HEK293 (cell line): ENCODE results near the gene CMIP.

ENCODE experiments used
- CTCF ChIA-PET: fragments of 350-600 bp; formaldehyde crosslinking; extraction: SDS; loops from one replicate; lab custom pipeline; 2021; ENCODE audit warnings: antibody characterized with exemption; lab: Yijun Ruan, JAX
- POLR2A ChIA-PET: fragments of 300-600 bp; formaldehyde crosslinking; extraction: SDS; loops from one replicate; lab custom pipeline; 2020; ENCODE audit warnings: antibody characterized with exemption, inconsistent platforms; lab: Yijun Ruan, JAX
- H3K27ac ChIP-seq: fragments of 200-500 bp; sonication (Bioruptor generic); 2 replicates; pipeline ENCODE4 v1.5.1; 2014; ENCODE audit warnings: low read depth, low read length, control low read depth, inconsistent platforms; ENCODE audit errors: extremely low read depth
- H3K36me3 ChIP-seq, 2 experiments: fragments of 200-500 bp in 1 of 2; sonication (Bioruptor generic) in 1 of 2; 1 replicate in 1 of 2; 2 replicates in 1 of 2; pipeline ENCODE4 v1.5.1; 2014 to 2017; ENCODE audit warnings: inconsistent platforms in 2 of 2, low read length in 2 of 2; ENCODE audit not compliant: control insufficient read depth in 2 of 2, insufficient read depth in 1 of 2
- H3K4me1 ChIP-seq: fragments of 200-500 bp; sonication (Bioruptor generic); 2 replicates; pipeline ENCODE4 v1.5.1; 2014; ENCODE audit warnings: mild to moderate bottlenecking, low read length, inconsistent platforms; ENCODE audit not compliant: control insufficient read depth, insufficient read depth
- H3K4me3 ChIP-seq: 2 replicates; pipeline ENCODE4 v1.5.1; 2011; ENCODE audit warnings: low read depth, mild to moderate bottlenecking, control low read depth, low read length, moderate library complexity
- H3K9me3 ChIP-seq: fragments of 200-500 bp; sonication (Bioruptor generic); 2 replicates; pipeline ENCODE4 v1.5.1; 2014; ENCODE audit warnings: low read depth, low read length, inconsistent platforms; ENCODE audit not compliant: control insufficient read depth, insufficient read depth
- AEBP2 ChIP-seq: fragments of 450-650 bp; formaldehyde crosslinking; IDR thresholded peaks from 2 replicates; pipeline ENCODE4 v1.5.1; 2016; ENCODE audit warnings: missing biosample characterization, missing genetic modification characterization, borderline replicate concordance
- CTCF ChIP-seq: fragments of 450-650 bp; formaldehyde crosslinking; IDR thresholded peaks from 2 replicates; pipeline ENCODE4 v1.5.1; 2016; ENCODE audit warnings: missing biosample characterization, missing genetic modification characterization
- KLF10 ChIP-seq: fragments of 450-650 bp; IDR thresholded peaks from 2 replicates; pipeline ENCODE4 v1.5.1; 2018; ENCODE audit warnings: missing biosample characterization, mild to moderate bottlenecking, missing genetic modification characterization
- KLF9 ChIP-seq: fragments of 450-650 bp; formaldehyde crosslinking; IDR thresholded peaks from 2 replicates; pipeline ENCODE4 v1.5.1; 2016; ENCODE audit warnings: missing biosample characterization, missing genetic modification characterization, low read depth
- SP7 ChIP-seq: fragments of 450-650 bp; formaldehyde crosslinking; IDR thresholded peaks from 2 replicates; pipeline ENCODE4 v1.5.1; 2016; ENCODE audit warnings: missing biosample characterization, missing genetic modification characterization
- TCF7L2 ChIP-seq: IDR thresholded peaks from 2 replicates; pipeline ENCODE4 v1.6.1; 2011; ENCODE audit warnings: low read depth, mild to moderate bottlenecking, inconsistent platforms, low read length, moderate library complexity, borderline replicate concordance
- ZBTB44 ChIP-seq: fragments of 450-650 bp; IDR thresholded peaks from 2 replicates; pipeline ENCODE4 v1.5.1; 2018; ENCODE audit warnings: missing biosample characterization, mild to moderate bottlenecking, missing genetic modification characterization
- ZNF2 ChIP-seq: fragments of 450-650 bp; formaldehyde crosslinking; IDR thresholded peaks from 2 replicates; pipeline ENCODE4 v1.5.1; 2016; ENCODE audit warnings: missing biosample characterization, missing genetic modification characterization
- ZNF335 ChIP-seq: fragments of 450-650 bp; formaldehyde crosslinking; conservative IDR thresholded peaks from 2 replicates; pipeline ENCODE4 v1.5.1; 2016; ENCODE audit warnings: missing biosample characterization, missing genetic modification characterization
- ZNF354C ChIP-seq: fragments of 450-650 bp; formaldehyde crosslinking; IDR thresholded peaks from 2 replicates; pipeline ENCODE4 v1.5.1; 2016; ENCODE audit warnings: missing biosample characterization, missing genetic modification characterization, low read depth, borderline replicate concordance
- ZNF366 ChIP-seq: fragments of 450-650 bp; formaldehyde crosslinking; conservative IDR thresholded peaks from 2 replicates; pipeline ENCODE4 v1.5.1; 2016; ENCODE audit warnings: missing biosample characterization, missing genetic modification characterization
- ZNF513 ChIP-seq: fragments of 450-650 bp; IDR thresholded peaks from 2 replicates; pipeline ENCODE4 v1.5.1; 2018; ENCODE audit warnings: missing biosample characterization, missing genetic modification characterization
- ZNF558 ChIP-seq: fragments of 450-650 bp; formaldehyde crosslinking; IDR thresholded peaks from 2 replicates; pipeline ENCODE4 v1.5.1; 2016; ENCODE audit warnings: missing biosample characterization, missing genetic modification characterization
- ZNF610 ChIP-seq: fragments of 450-650 bp; formaldehyde crosslinking; IDR thresholded peaks from 2 replicates; pipeline ENCODE4 v1.5.1; 2016; ENCODE audit warnings: missing biosample characterization, missing genetic modification characterization, borderline replicate concordance
- ZNF629 ChIP-seq: fragments of 450-650 bp; formaldehyde crosslinking; IDR thresholded peaks from 2 replicates; pipeline ENCODE4 v1.5.1; 2017; ENCODE audit warnings: missing biosample characterization, missing genetic modification characterization
- ZNF654 ChIP-seq: fragments of 450-650 bp; formaldehyde crosslinking; IDR thresholded peaks from 2 replicates; pipeline ENCODE4 v1.5.1; 2016; ENCODE audit warnings: low read depth, missing biosample characterization, missing genetic modification characterization
- ZNF660 ChIP-seq: fragments of 450-650 bp; IDR thresholded peaks from 2 replicates; pipeline ENCODE4 v1.5.1; 2018; ENCODE audit warnings: missing biosample characterization, mild to moderate bottlenecking, missing genetic modification characterization
- TF ChIP-seq, protein P1 (sequence below): fragments of 450-650 bp; formaldehyde crosslinking; IDR thresholded peaks from 2 replicates; pipeline ENCODE4 v1.5.1; 2017; ENCODE audit warnings: missing biosample characterization, missing genetic modification characterization
- TF ChIP-seq, protein P2 (sequence below): fragments of 450-650 bp; formaldehyde crosslinking; IDR thresholded peaks from 2 replicates; pipeline ENCODE4 v1.5.1; 2016; ENCODE audit warnings: missing biosample characterization, missing genetic modification characterization

CMIP gene

DNA sequence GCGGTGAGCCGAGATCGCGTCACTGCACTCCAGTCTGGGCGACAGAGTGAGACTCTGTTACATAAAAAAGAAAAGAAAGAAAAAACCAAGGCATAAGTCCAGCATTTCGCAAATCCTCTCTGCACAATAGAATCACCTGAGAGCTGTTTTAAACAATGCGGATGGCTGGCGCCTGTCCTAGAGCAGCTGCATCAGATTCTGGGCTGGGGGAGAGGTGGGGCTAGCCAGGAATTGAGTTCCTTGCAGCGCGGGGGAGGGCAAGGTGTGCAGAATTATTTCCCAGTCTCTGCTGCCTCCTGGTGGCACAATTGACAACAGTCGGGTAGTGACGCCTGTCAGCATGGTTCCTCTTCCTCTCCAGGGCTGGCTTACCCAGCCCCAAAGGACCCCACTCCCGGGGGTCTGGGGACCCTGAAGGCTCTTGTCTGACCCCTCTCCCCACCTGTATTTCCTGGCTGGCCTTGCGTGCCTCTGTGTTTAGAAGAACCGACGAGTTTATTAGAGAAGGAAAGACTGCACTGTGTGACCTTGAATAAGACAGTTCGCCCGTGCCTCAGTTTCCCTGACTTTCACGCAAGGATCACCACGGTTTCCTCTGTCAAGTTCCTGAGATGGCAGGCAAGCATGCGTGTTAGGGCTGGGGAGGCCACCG is 293.4 kb downstream of the CMIP start:
- Histone ChIP-seq H3K27ac (no peak overlapping the region), H3K36me3 (no peaks in the 10 kb centered on the region), H3K4me3 (no peak overlapping the region), H3K4me1 (no peaks in the 10 kb centered on the region), H3K9me3 (no peaks in the 10 kb centered on the region)
- ChIA-PET CTCF (interaction anchor here (0.6 to 1.7 kb wide), 12 partner anchors 29 to 719 kb away, joined by 3 to 7 read pairs (median 4); no protein-coding TSS in a partner anchor), POLR2A (interaction anchor here (0.6 kb wide), 1 partner anchor 13 kb away, joined by 4 read pairs; no protein-coding TSS in a partner anchor)
- TF ChIP-seq ZNF335 (peak; percentile 75), ZNF354C (tag by site-specific recombination) (no peak), KLF9 (peak; percentile 29; the same call in 1 of the 2 replicates), ZNF558 (tag by site-specific recombination) (no peak), ZNF629 (0 out of 2 replicates have a peak, but pooled peaks have one; percentile 15), ZNF513 (tag by site-specific recombination) (peak; percentile 53; the same call in 1 of the 2 replicates), CTCF (tag by site-specific recombination) (peak; percentile 90), ZNF654 (peak; percentile 87), SP7 (tag by site-specific recombination) (0 out of 2 replicates have a peak, but pooled peaks have one; percentile 11), AEBP2 (tag by site-specific recombination) (no peak), TCF7L2 (no peak), ZNF2 (0 out of 2 replicates have a peak, but pooled peaks have one; percentile 19), ZNF366 (0 out of 2 replicates have a peak, but pooled peaks have one; percentile 10), KLF10 (tag by site-specific recombination) (no peak), ZNF660 (tag by site-specific recombination) (peak; percentile 26; the same call in 1 of the 2 replicates), ZNF610 (tag by site-specific recombination) (no peak), ZBTB44 (tag by site-specific recombination) (peak; percentile 59; the same call in 1 of the 2 replicates)
- TF ChIP-seq, protein P1, sequence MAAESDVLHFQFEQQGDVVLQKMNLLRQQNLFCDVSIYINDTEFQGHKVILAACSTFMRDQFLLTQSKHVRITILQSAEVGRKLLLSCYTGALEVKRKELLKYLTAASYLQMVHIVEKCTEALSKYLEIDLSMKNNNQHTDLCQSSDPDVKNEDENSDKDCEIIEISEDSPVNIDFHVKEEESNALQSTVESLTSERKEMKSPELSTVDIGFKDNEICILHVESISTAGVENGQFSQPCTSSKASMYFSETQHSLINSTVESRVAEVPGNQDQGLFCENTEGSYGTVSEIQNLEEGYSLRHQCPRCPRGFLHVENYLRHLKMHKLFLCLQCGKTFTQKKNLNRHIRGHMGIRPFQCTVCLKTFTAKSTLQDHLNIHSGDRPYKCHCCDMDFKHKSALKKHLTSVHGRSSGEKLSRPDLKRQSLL (tag by site-specific recombination) = no peak; the same call in 1 of the 2 replicates
- TF ChIP-seq, protein P2, sequence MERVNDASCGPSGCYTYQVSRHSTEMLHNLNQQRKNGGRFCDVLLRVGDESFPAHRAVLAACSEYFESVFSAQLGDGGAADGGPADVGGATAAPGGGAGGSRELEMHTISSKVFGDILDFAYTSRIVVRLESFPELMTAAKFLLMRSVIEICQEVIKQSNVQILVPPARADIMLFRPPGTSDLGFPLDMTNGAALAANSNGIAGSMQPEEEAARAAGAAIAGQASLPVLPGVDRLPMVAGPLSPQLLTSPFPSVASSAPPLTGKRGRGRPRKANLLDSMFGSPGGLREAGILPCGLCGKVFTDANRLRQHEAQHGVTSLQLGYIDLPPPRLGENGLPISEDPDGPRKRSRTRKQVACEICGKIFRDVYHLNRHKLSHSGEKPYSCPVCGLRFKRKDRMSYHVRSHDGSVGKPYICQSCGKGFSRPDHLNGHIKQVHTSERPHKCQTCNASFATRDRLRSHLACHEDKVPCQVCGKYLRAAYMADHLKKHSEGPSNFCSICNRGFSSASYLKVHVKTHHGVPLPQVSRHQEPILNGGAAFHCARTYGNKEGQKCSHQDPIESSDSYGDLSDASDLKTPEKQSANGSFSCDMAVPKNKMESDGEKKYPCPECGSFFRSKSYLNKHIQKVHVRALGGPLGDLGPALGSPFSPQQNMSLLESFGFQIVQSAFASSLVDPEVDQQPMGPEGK (tag by site-specific recombination) = peak; percentile 81
